GM12873 (cell line): Measurements from ENCODE around the gene LYZL6.

Experiments
- TF ChIP-seq, protein P1 (sequence below): IDR thresholded peaks from 2 replicates; pipeline ENCODE4 v1.5.1; 2012; ENCODE audit warnings: low read depth, mild to moderate bottlenecking, moderate library complexity, low read length, control low read depth; ENCODE audit not compliant: insufficient read depth; ENCODE audit errors: missing control alignments

LYZL6 gene

DNA sequence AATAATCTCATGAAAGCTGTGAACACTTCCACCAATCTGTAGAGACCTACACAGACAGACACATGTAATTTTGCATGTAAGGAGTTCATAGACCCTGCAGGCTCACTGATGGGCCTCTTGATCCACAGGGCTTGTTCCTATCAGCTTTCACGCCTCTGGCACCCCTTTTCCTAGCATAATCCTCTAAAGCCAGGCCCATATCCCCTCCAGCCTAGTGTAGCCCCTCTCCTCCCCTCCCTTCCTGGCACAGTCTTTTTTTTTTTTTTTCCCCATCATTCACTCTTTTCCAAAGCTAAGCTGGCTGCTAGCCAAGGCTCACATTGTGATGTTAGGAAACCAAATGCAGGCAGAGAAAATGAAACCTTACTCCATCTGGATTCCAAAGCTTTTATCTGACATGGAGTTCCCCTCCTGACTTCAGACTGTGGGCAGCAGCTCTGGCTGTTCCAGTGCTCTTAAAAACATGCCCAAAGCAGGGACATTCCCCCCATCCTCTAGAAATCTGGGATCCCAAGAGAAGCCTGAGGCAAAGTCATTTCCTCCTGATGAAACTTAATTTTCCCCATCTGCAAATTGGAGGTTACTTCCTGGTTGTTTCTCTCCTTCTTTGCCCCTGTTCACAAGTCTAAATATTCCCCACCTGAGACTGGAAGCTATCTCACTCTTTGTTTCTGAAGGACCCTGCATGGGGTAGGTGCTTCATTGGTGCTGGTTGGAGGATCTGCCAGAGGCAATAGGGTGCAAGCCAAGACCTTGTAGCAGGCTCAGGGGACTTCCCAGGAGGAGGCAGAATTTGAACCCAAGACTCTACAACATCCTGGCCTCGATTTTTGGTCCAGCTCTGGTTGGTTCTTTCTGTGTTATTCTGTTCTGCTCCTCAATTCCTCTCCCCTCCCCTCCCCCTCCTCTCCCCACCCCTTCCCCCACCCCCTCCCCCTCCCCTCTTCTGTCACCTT is 53.4 kb downstream of the LYZL6 start:
- TF ChIP-seq, protein P1, sequence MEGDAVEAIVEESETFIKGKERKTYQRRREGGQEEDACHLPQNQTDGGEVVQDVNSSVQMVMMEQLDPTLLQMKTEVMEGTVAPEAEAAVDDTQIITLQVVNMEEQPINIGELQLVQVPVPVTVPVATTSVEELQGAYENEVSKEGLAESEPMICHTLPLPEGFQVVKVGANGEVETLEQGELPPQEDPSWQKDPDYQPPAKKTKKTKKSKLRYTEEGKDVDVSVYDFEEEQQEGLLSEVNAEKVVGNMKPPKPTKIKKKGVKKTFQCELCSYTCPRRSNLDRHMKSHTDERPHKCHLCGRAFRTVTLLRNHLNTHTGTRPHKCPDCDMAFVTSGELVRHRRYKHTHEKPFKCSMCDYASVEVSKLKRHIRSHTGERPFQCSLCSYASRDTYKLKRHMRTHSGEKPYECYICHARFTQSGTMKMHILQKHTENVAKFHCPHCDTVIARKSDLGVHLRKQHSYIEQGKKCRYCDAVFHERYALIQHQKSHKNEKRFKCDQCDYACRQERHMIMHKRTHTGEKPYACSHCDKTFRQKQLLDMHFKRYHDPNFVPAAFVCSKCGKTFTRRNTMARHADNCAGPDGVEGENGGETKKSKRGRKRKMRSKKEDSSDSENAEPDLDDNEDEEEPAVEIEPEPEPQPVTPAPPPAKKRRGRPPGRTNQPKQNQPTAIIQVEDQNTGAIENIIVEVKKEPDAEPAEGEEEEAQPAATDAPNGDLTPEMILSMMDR: no peak

DNA sequence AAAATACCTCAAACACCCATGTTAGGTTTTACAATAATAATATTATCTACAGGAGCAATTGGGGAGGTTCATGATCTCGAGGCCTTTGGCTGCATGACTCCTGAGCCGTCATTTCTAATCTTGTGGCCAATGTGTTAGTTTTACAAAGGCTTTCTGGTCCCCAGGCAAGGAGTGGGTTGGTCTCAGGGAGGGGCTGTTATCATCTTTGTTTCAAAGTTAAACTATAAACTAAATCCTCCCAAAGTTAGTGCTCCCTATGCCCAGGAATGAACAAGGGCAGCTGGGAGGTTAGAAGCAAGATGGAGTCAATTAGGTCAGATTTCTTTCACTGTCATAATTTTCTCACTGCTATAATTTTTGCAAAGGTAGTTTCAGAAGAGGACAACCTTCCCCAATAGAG is 54.3 kb downstream of the LYZL6 start:
- TF ChIP-seq, protein P1: no peak
